Breast epithelium (tissue), 4 donors: ENCODE data around the gene OPCML. TPM values are rescaled to one million over a fixed set of nuclear protein-coding genes. Genes with fewer than 3 reads are reported as not detected.

Experiments used
- DNase-seq, 2 donors: peaks; one replicate each; pipeline ENCODE4 v3.0.0-alpha.2; 2019; ENCODE audit warnings: low spot score in 2 of 2
- H3K27ac ChIP-seq, 2 donors: fragments of 200-600 bp; sonication (generic) in 1 of 2; one replicate each; pipeline ENCODE4 v1.5.1; 2016 to 2019; ENCODE audit warnings: mild to moderate bottlenecking in 1 of 2
- H3K27me3 ChIP-seq, 2 donors: fragments of 200-600 bp; sonication (generic) in 1 of 2; one replicate each; pipeline versions ENCODE4 v1.5.1 to v1.6.0; 2017 to 2019; ENCODE audit warnings: control low read depth in 1 of 2, mild to moderate bottlenecking in 1 of 2
- H3K36me3 ChIP-seq: fragments of 200-600 bp; one replicate; pipeline ENCODE4 v1.5.1; 2019
- H3K4me1 ChIP-seq, 2 donors: fragments of 200-600 bp; sonication (generic); one replicate each; pipeline ENCODE4 v1.5.1; 2016 to 2019; ENCODE audit warnings: control low read depth in 1 of 2
- H3K4me3 ChIP-seq, 3 donors: fragments of 200-600 bp; sonication (generic); 1 replicate in 2 of 3; 2 replicates in 1 of 3; pipeline ENCODE4 v1.5.1; 2016 to 2019; ENCODE audit warnings: mild to moderate bottlenecking in 3 of 3, moderate library complexity in 2 of 3
- H3K9me3 ChIP-seq, 2 donors: fragments of 200-600 bp; sonication (generic) in 1 of 2; one replicate each; pipeline ENCODE4 v1.5.1; 2016 to 2019; ENCODE audit warnings: control low read depth in 1 of 2
- POLR2A ChIP-seq: fragments of 450-650 bp; IDR thresholded peaks from one replicate; pipeline ENCODE4 v1.6.1; 2016; ENCODE audit warnings: antibody characterized with exemption, mild to moderate bottlenecking, moderate library complexity
- POLR2AphosphoS5 ChIP-seq, 3 donors: sonication (generic); formaldehyde crosslinking; IDR thresholded peaks; one replicate each; pipeline ENCODE4 v1.6.1; 2017; ENCODE audit warnings: antibody characterized with exemption in 3 of 3
- intact Hi-C: fragments of 100-400 bp; cut with DNase I; formaldehyde crosslinking; loops from one replicate; pipeline ENCODE4 v1.15.1; 2023; ENCODE audit warnings: low total_unique reads
- total RNA-seq, 3 donors: library from RNA; depleted of rRNA; stranded (reverse); fragments of >200 nt; gene quantifications; one replicate each; pipeline ENCODE4 v1.1.0, GENCODE V29; 2016
- TF ChIP-seq, protein P1 (sequence below), 3 donors: fragments of 450-650 bp; IDR thresholded peaks; one replicate each; pipeline ENCODE4 v1.5.1; 2016 to 2017; ENCODE audit warnings: antibody characterized with exemption in 3 of 3, mild to moderate bottlenecking in 3 of 3, moderate library complexity in 3 of 3

Gene OPCML
- total RNA-seq, 3 donors from 2014 or later, result not detected

DNA sequence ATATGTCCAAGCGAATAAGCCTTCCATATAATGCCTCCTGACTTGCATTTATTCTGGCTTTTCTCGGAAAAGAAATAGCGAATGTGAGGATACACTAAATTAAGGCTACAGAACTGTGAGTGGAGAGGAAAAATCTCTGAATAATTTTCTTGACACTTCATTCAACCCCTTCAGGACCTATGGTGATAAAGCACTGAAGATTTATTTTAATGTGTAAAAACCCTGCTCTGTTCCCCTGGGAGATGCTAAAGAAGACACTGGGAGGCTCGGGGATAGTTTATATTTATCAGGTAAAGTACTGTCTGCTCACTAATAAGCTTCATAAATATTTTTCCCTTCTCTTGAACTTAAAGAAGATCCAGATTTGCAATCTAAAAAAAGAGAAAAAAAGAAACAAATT, 895.8 kb downstream of the OPCML start:
- intact Hi-C loops, result loop anchor here (5.0 kb wide), 1 partner anchor 1404 kb away; no protein-coding TSS in a partner anchor
- no peak overlapping the region for H3K4me3 ChIP-seq
- no peaks in the 10 kb centered on the region for H3K9me3 ChIP-seq
- DNase-seq, result no peak
- no peak overlapping the region for H3K27ac ChIP-seq
- TF ChIP-seq POLR2AphosphoS5 (IDR thresholded peaks at IDR 0.05) (no peak), POLR2A (no peak)
- TF ChIP-seq, protein P1, sequence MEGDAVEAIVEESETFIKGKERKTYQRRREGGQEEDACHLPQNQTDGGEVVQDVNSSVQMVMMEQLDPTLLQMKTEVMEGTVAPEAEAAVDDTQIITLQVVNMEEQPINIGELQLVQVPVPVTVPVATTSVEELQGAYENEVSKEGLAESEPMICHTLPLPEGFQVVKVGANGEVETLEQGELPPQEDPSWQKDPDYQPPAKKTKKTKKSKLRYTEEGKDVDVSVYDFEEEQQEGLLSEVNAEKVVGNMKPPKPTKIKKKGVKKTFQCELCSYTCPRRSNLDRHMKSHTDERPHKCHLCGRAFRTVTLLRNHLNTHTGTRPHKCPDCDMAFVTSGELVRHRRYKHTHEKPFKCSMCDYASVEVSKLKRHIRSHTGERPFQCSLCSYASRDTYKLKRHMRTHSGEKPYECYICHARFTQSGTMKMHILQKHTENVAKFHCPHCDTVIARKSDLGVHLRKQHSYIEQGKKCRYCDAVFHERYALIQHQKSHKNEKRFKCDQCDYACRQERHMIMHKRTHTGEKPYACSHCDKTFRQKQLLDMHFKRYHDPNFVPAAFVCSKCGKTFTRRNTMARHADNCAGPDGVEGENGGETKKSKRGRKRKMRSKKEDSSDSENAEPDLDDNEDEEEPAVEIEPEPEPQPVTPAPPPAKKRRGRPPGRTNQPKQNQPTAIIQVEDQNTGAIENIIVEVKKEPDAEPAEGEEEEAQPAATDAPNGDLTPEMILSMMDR (IDR thresholded peaks at IDR 0.05), result no peak
- no peaks in the 10 kb centered on the region for H3K36me3 ChIP-seq
- no peaks in the 10 kb centered on the region for H3K4me1 ChIP-seq
- H3K27me3 ChIP-seq, result no peaks in the 10 kb centered on the region

DNA sequence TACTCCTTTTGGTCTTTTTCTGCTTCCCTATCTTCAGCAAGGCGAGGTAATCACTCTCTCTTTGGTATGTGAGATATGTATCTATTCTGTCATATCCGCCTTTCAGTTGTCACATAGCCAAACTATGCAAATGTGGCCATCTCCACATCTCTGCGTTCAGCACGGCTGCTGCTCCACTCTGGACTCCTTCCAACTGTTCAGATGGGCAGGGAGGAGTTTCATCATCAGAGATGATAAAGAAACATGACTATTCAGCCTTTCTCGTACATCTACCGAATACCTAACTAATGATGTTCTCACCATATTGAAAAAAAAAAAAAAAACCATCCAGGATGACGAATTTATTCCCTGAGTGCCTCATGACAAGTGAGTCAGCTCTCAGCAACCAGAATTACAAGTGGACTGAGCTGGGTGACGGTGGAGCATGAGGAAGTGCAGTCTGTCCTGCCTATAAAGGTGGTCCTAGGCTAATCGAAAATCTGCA, 899.6 kb downstream of the OPCML start:
- DNase-seq, result no peak
- no peaks in the 10 kb centered on the region for H3K27me3 ChIP-seq
- no peaks in the 10 kb centered on the region for H3K4me1 ChIP-seq
- H3K9me3 ChIP-seq, result no peaks in the 10 kb centered on the region
- H3K4me3 ChIP-seq, result no peak overlapping the region
- TF ChIP-seq, protein P1 (IDR thresholded peaks at IDR 0.05), result no peak
- TF ChIP-seq POLR2AphosphoS5 (IDR thresholded peaks at IDR 0.05), result no peak
- TF ChIP-seq POLR2A, result no peak
- no peaks in the 10 kb centered on the region for H3K36me3 ChIP-seq
- H3K27ac ChIP-seq, result no peak overlapping the region
- intact Hi-C loops, result no loop called here

DNA sequence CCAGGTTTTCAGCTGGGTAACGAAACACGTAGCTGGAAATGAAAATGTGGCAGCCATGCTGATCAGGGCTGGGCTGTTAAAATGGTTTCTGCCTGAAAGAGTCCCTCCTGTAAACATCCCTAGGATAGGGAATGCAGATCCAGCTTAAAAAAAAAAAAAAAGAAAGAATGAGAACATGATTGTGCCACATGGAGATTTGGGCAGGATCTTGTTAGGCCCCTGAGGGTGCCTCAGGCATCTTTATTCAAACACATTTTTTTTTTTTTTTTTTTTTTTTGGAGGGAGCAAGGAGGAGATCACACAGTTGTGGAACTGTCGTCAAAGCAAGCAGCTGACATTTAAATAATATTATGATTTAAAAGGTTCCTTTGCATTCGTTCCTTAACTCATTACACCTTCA, 900.3 kb downstream of the OPCML start:
- Histone ChIP-seq H3K9me3 (no peaks in the 10 kb centered on the region), H3K4me3 (no peak overlapping the region), H3K27ac (no peak overlapping the region), H3K27me3 (no peaks in the 10 kb centered on the region), H3K36me3 (no peaks in the 10 kb centered on the region), H3K4me1 (no peaks in the 10 kb centered on the region)
- intact Hi-C loops, result no loop called here
- no peak for DNase-seq
- TF ChIP-seq POLR2AphosphoS5 (IDR thresholded peaks at IDR 0.05), result no peak
- TF ChIP-seq POLR2A, result no peak

DNA sequence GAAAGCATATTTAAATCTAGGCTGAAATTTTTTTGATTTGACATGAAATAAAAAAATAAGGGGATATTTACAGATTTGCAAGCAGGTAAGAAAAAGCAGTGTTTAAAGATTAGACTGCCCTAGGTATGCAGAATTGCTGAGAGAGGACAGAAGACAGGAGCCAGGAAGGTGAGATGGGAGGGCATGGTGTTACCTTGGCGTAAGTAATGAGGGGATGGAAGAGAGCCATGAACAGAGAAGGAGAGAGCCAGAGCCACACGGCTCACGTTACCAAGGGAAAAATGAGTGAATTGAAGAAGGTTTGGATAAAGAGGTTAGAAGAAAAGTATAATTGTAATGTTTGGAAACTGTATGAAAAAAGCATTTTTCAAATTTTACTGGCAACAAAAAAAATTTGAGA, 904.3 kb downstream of the OPCML start:
- Histone ChIP-seq H3K9me3 (no peaks in the 10 kb centered on the region), H3K27me3 (no peaks in the 10 kb centered on the region), H3K4me3 (no peak overlapping the region), H3K36me3 (no peaks in the 10 kb centered on the region), H3K27ac (no peak overlapping the region), H3K4me1 (no peaks in the 10 kb centered on the region)
- intact Hi-C loops, result no loop called here
- TF ChIP-seq POLR2A, result no peak
- DNase-seq, result no peak

DNA sequence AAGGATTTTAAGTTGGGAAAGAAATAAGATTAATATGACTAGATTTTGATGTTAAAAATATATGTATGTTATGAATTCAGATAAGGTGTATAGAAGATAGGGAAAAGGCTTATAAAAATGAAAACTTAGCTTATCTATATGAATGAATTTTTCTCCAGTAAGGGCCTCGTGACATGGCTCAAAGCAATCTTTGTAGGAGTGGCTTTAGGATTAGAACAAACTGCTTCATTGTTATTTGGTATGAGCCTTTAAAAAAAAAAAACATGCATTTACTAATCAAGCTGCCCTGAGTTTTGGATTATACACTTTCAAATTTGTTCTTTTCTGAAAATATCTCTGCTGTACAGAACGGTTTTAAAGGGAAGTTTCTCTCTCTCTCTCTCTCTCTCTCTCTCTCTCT, 905.9 kb downstream of the OPCML start:
- Histone ChIP-seq H3K27ac (no peak overlapping the region), H3K9me3 (no peaks in the 10 kb centered on the region), H3K4me1 (no peaks in the 10 kb centered on the region), H3K36me3 (no peaks in the 10 kb centered on the region), H3K4me3 (no peak overlapping the region), H3K27me3 (no peaks in the 10 kb centered on the region)
- intact Hi-C loops, result no loop called here
- TF ChIP-seq, protein P1 (IDR thresholded peaks at IDR 0.05), result no peak
- TF ChIP-seq POLR2A (no peak), POLR2AphosphoS5 (IDR thresholded peaks at IDR 0.05) (no peak)
- DNase-seq, result no peak

GRCh38 chr11:132623511-132623910, 908.8 kb downstream of the OPCML start:
- TF ChIP-seq POLR2A, result no peak
- TF ChIP-seq, protein P1 (IDR thresholded peaks at IDR 0.05), result no peak
- no peak for TF ChIP-seq POLR2AphosphoS5 (IDR thresholded peaks at IDR 0.05)
- Histone ChIP-seq H3K9me3 (no peaks in the 10 kb centered on the region), H3K4me3 (no peak overlapping the region), H3K27ac (no peak overlapping the region), H3K4me1 (no peaks in the 10 kb centered on the region), H3K27me3 (no peaks in the 10 kb centered on the region), H3K36me3 (no peaks in the 10 kb centered on the region)
- no peak for DNase-seq
- intact Hi-C loops, result no loop called here
